Coronary artery (tissue), 2 donors: ENCODE measurements around the gene RAB29.

ENCODE experiments used
- DNase-seq: peaks from one replicate; pipeline ENCODE4 v3.0.0-alpha.2; 2017; ENCODE audit warnings: low spot score
- H3K27ac ChIP-seq, 2 donors: fragments of 200-600 bp; sonication (generic); one replicate each; pipeline ENCODE4 v1.5.1; 2016 to 2019
- H3K4me3 ChIP-seq: fragments of 200-600 bp; sonication (generic); 2 replicates; pipeline ENCODE4 v1.5.1; 2016; ENCODE audit warnings: mild to moderate bottlenecking, moderate library complexity
- TF ChIP-seq, protein P1 (sequence below): fragments of 200-600 bp; sonication (generic); IDR thresholded peaks from one replicate; pipeline ENCODE4 v1.5.1; 2019; ENCODE audit warnings: antibody characterized with exemption

The RAB29 gene

DNA sequence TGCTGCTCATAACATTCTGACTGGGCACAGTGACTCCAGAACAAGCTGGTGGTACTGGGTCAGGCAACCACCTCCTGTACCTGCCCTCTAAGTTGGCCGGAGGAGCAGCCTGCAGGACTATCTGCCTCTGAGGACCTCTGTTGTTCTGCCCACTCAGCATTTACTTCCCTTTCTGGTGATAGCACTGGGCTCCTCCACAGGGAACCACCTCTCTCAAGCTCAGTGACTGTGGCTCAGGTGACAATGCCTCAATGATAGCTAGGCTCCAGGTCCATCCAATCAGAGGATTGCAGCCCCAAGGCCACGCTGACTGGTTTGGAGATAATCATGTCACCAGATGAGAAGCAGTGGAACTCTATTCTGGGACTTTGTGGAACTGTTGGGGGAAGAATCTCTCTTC, 21.9 kb upstream of the RAB29 start:
- TF ChIP-seq, protein P1, sequence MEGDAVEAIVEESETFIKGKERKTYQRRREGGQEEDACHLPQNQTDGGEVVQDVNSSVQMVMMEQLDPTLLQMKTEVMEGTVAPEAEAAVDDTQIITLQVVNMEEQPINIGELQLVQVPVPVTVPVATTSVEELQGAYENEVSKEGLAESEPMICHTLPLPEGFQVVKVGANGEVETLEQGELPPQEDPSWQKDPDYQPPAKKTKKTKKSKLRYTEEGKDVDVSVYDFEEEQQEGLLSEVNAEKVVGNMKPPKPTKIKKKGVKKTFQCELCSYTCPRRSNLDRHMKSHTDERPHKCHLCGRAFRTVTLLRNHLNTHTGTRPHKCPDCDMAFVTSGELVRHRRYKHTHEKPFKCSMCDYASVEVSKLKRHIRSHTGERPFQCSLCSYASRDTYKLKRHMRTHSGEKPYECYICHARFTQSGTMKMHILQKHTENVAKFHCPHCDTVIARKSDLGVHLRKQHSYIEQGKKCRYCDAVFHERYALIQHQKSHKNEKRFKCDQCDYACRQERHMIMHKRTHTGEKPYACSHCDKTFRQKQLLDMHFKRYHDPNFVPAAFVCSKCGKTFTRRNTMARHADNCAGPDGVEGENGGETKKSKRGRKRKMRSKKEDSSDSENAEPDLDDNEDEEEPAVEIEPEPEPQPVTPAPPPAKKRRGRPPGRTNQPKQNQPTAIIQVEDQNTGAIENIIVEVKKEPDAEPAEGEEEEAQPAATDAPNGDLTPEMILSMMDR: no peak
- no peak overlapping the region for H3K4me3 ChIP-seq
- H3K27ac ChIP-seq: no peak overlapping the region
- DNase-seq: no peak

DNA sequence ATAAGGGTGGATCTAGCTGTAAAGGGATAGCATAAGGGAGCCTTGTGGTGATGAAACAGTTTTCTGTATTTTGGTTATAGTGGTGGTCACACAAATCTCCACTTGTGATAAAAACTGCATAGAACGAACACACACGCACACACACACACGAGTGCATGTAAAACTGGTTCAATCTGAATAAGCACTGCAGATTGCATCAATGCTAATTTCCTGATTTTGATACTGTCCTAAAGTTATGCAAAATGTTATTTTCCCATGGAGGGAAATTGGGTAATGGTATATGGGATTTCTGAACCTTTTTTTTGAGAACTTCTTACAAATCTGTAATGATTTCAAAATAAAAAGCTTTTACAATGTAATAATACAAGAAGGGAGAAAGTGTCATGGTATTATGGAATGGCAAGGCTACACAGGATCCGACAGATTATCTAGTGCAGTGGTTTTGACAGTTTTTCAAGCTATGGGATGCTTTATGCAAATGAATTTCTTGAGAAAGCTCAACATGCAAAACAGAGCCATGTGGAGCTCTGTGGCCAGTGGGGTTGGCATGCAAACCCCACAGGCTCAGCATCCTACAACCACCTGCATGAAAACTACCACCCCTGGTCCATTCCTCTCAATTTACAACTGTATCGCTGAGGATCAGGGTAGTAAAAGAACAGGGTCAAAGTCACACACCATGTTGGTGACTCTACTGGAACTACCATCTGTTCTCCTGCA, 18.9 kb upstream of the RAB29 start:
- Histone ChIP-seq H3K4me3 (no peak overlapping the region), H3K27ac (no peak overlapping the region)
- TF ChIP-seq, protein P1: no peak
- no peak for DNase-seq

DNA sequence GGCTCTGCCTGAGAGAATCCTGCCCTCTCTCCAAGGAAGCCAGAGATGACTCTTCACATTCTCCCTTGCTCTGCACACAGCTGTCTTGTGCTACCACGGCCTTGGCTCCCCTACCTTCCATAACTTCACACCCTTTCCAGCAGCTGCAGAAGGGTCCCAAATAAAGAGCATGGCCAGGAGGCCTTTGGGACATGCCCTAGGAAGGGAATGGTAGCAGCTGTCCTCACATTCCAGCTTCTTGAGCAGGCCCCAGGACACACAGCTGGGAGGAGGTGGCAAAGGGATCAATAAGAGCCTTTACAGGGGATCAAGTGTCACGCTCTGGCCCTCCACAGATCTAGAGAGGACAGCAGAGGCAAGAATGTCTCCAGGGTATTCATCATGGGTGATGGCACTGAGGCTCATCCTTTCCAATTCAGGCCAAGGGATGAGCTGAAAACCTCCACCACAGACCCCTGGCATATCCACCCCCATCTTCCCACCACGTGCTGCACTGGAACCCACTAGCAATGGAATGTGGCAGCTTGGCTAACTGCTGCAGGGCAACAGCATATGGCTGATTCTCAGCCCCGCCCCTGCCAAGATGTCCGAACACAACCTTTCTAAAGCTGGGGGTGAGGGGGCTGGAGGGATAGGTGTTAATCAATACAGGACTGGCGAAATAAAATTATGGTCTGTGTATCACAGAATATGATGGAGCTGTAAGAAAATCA, 17.8 kb upstream of the RAB29 start:
- Histone ChIP-seq H3K4me3 (no peak overlapping the region), H3K27ac (no peak overlapping the region)
- DNase-seq: no peak
- TF ChIP-seq, protein P1: no peak

DNA sequence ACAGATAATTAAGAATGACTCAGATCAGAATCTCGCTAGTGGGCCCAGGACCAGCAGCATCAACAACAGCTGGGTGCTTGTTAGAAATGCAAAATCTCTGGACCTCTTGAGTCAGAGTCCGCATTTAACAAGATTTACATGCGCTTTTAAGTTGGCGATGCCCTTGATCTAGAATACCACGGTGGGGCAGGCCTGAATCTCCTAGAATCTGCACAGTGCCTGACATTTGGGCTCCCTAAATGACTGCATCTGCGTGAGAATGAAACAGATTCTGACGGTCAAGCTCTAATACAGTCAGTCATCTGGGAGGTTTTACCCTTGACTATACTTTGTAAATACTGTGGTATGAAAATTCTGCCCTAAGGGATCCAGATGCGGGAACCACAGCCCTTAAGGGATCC, 17.2 kb upstream of the RAB29 start:
- Histone ChIP-seq H3K4me3 (no peak overlapping the region), H3K27ac (no peak overlapping the region)
- TF ChIP-seq, protein P1: no peak
- no peak for DNase-seq

DNA sequence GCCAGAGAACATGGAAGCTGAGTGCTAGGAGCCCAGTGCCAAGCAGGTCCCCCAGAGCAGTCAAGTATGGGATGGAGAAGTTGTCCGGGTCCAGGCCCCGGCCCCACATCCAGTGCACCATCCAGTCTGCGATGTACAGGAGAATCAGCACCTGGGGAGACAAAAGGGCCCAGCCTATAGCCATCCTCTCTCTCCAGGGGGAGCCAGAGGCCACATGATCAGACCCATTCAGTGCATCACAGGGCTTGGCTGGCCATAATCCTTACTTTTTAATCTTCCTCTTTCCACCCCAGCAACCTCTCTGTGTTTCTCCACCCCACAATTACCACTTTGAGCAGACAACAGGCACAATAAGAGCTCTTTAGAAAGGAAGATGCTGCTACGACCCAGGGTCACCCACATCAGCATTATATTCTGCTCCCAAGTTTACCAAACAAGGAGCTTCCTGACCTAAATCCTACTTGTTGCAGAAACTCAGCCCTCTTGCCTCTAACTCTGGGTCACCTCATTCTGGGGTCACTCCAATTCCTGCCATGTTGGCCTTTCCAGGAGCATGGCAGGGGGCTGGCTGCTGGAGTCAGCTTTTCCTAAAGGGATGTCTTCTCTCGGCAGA, 16.4 kb upstream of the RAB29 start:
- TF ChIP-seq, protein P1: peak; percentile 45
- Histone ChIP-seq H3K27ac (no peak overlapping the region), H3K4me3 (no peak overlapping the region)
- no peak for DNase-seq

DNA sequence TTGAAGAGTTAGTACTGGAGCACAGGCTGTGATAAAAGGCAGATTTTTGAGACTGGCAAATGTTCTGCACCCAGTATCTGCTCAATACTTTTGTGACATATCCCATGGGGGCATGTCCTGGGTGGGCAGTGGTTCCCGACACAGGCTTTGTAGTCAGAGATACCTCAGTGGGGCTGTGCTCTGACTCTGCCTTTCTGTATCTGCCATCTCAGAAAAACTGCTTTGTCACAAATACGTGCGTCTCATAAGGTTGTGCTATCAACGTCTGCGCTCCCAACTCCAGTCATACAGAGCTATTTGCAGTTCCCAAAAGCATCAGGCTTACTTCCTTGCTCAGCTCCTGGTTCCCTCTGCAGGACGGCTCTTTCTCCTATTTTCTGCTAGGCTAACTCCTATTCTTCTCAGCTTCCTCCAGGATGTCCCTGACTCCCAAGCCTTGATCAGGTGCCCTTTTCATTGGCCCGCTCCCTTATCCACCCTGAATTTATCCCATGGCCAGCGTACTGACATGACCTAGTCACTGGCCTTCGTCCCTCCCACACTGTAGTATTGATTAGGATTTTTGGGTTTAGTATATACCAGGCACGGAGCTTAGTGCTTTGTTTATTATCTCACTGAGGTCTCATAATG, 12.1 kb upstream of the RAB29 start:
- Histone ChIP-seq H3K4me3 (no peak overlapping the region), H3K27ac (no peak overlapping the region)
- no peak for DNase-seq
- TF ChIP-seq, protein P1: no peak
